GM10248 (cell line): ENCODE data around the gene BLACAT1.

Source experiments
- CTCF ChIA-PET: fragments of 300-600 bp; sonication (Branson Sonifier 250); formaldehyde crosslinking; extraction: SDS; loops from one replicate; lab custom pipeline; 2021; ENCODE audit warnings: antibody characterized with exemption; lab: Yijun Ruan, JAX
- POLR2A ChIA-PET: fragments of 350-650 bp; sonication (Branson Sonifier 250); formaldehyde crosslinking; extraction: SDS; loops from one replicate; lab custom pipeline; 2020; ENCODE audit warnings: antibody characterized with exemption; lab: Yijun Ruan, JAX
- DNase-seq: peaks from one replicate; pipeline ENCODE4 v3.0.0; 2012; ENCODE audit errors: extremely low spot score
- CTCF ChIP-seq: IDR thresholded peaks from 2 replicates; pipeline ENCODE4 v1.5.1; 2012; ENCODE audit warnings: mild to moderate bottlenecking, low read depth; ENCODE audit errors: extremely low read depth, missing control alignments, control extremely low read depth

The BLACAT1 gene

GRCh38 chr1:205477759-205478247 is 22.0 kb upstream of the BLACAT1 start:
- POLR2A ChIA-PET: no interaction called here
- CTCF ChIA-PET: interaction anchor here (0.9 to 3.0 kb wide), 8 partner anchors 9 to 142 kb away, joined by 3 to 16 read pairs (median 4); no protein-coding TSS in a partner anchor

GRCh38 chr1:205477121-205477758 is 21.4 kb upstream of the BLACAT1 start:
- DNase-seq: no peak
- CTCF ChIA-PET: interaction anchor here (1.1 to 4.4 kb wide), 5 partner anchors 9 to 181 kb away, joined by 3 to 49 read pairs (median 5); no protein-coding TSS in a partner anchor
- no peak for TF ChIP-seq CTCF
- POLR2A ChIA-PET: no interaction called here

More at GRCh38 chr1:205477759-205478247, 22.0 kb upstream of the BLACAT1 start:
- no peak for DNase-seq
- no peak for TF ChIP-seq CTCF

GRCh38 chr1:205476648-205477047 is 20.8 kb upstream of the BLACAT1 start:
- ChIA-PET POLR2A (no interaction called here), CTCF (interaction anchor here (1.0 to 4.4 kb wide), 4 partner anchors 10 to 182 kb away, joined by 3 to 49 read pairs (median 5); no protein-coding TSS in a partner anchor)
- no peak for TF ChIP-seq CTCF
- no peak for DNase-seq

- POLR2A ChIA-PET: no interaction called here
- CTCF ChIA-PET: interaction anchor here (0.8 to 4.4 kb wide), 5 partner anchors 11 to 182 kb away, joined by 3 to 49 read pairs (median 5); no protein-coding TSS in a partner anchor
Measured at GRCh38 chr1:205475855-205476254, 20.0 kb upstream of the BLACAT1 start.

GRCh38 chr1:205474571-205474970 is 18.7 kb upstream of the BLACAT1 start:
- DNase-seq: no peak
- ChIA-PET POLR2A (no interaction called here), CTCF (interaction anchor here (1.4 to 4.4 kb wide), 3 partner anchors 12 to 50 kb away, joined by 3 to 49 read pairs (median 4); no protein-coding TSS in a partner anchor)
- no peak for TF ChIP-seq CTCF

More at GRCh38 chr1:205475855-205476254, 20.0 kb upstream of the BLACAT1 start:
- no peak for TF ChIP-seq CTCF
- DNase-seq: no peak

GRCh38 chr1:205473966-205474365 is 18.1 kb upstream of the BLACAT1 start:
- no peak for TF ChIP-seq CTCF
- ChIA-PET CTCF (interaction anchor here (1.0 to 4.4 kb wide), 4 partner anchors 13 to 120 kb away, joined by 3 to 49 read pairs (median 4); no protein-coding TSS in a partner anchor), POLR2A (no interaction called here)
- no peak for DNase-seq
